Measurements from ENCODE around the gene REPIN1. TPM values are rescaled to one million over a fixed set of nuclear protein-coding genes. Genes with fewer than 3 reads are reported as not detected.

Gene REPIN1
- polyA plus RNA-seq, 2 of the 4 experiments (the other 2 are of a cell fraction), result 48.1 to 101 TPM

DNA sequence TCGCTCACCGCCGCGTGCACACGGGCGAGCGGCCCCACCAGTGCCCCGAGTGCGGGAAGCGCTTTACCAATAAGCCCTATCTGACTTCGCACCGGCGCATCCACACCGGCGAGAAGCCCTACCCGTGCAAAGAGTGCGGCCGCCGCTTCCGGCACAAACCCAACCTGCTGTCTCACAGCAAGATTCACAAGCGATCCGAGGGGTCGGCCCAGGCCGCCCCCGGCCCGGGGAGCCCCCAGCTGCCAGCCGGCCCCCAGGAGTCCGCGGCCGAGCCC, 3.3 kb downstream of the REPIN1 start:
- FAIRE-seq (no peak), DNase-seq (ENCODE audit: low read depth in 1 of 2, low spot score in 1 of 2) (no peak), ATAC-seq (no peak)
- no peaks in the 10 kb centered on the region for H3K9me3 ChIP-seq
- WGBS (ENCODE audit: missing lambda C conversion rate), result 95% methylated on average over 22 of the region's 30 CpGs
- no peak overlapping the region for H3K4me2 ChIP-seq
- POLR2A ChIA-PET, result no interaction called here
- H3K4me3 ChIP-seq, result no peak overlapping the region
- peaks cover 31% of the 10 kb centered on the region for H3K4me1 ChIP-seq
- CTCF ChIA-PET, result no interaction called here
- H3K27ac ChIP-seq, result no peak overlapping the region
- TF ChIP-seq GATA3 (IDR thresholded peaks at IDR 0.05; ENCODE audit: borderline replicate concordance) (no peak), ZC3H11A (IDR thresholded peaks at IDR 0.05) (no peak), EHMT2 (IDR thresholded peaks at IDR 0.05; ENCODE audit: low read depth) (no peak), NPAS2 (CRISPR knock-in tag; IDR thresholded peaks at IDR 0.05; ENCODE audit: borderline replicate concordance) (no peak), RAD21 (conservative IDR thresholded peaks at IDR 0.05 in 1 of 2, IDR thresholded peaks at IDR 0.05 in 1 of 2) (no peak), MYC (IDR thresholded peaks at IDR 0.05; ENCODE audit: borderline replicate concordance, low read length) (no peak), CTCF (IDR thresholded peaks at IDR 0.05) (no peak), PBX3 (IDR thresholded peaks at IDR 0.05) (no peak)
- TF ChIP-seq, protein P1, sequence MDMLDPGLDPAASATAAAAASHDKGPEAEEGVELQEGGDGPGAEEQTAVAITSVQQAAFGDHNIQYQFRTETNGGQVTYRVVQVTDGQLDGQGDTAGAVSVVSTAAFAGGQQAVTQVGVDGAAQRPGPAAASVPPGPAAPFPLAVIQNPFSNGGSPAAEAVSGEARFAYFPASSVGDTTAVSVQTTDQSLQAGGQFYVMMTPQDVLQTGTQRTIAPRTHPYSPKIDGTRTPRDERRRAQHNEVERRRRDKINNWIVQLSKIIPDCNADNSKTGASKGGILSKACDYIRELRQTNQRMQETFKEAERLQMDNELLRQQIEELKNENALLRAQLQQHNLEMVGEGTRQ (IDR thresholded peaks at IDR 0.05), result no peak
- TF ChIP-seq, protein P2, sequence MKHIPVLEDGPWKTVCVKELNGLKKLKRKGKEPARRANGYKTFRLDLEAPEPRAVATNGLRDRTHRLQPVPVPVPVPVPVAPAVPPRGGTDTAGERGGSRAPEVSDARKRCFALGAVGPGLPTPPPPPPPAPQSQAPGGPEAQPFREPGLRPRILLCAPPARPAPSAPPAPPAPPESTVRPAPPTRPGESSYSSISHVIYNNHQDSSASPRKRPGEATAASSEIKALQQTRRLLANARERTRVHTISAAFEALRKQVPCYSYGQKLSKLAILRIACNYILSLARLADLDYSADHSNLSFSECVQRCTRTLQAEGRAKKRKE (CRISPR knock-in tag; IDR thresholded peaks at IDR 0.05; ENCODE audit: low read depth), result no peak

DNA sequence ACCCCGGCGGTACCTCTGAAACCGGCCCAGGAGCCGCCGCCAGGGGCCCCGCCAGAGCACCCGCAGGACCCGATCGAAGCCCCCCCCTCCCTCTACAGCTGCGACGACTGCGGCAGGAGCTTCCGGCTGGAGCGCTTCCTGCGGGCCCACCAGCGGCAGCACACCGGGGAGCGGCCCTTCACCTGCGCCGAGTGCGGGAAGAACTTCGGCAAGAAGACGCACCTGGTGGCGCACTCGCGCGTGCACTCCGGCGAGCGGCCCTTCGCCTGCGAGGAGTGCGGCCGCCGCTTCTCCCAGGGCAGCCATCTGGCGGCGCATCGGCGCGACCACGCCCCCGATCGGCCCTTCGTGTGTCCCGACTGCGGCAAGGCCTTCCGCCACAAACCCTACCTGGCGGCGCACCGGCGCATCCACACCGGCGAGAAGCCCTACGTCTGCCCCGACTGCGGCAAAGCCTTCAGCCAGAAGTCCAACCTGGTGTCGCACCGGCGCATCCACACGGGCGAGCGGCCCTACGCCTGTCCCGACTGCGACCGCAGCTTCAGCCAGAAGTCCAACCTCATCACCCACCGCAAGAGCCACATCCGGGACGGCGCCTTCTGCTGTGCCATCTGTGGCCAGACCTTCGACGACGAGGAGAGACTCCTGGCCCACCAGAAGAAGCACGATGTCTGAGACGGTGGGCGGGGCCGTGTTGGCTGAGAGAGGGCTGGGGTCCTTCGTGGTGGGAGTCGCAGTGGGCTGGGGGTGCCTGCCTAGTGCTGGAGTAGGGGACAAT, 3.8 kb downstream of the REPIN1 start:
- CTCF ChIA-PET, result no interaction called here
- ATAC-seq (no peak), FAIRE-seq (no peak), DNase-seq (ENCODE audit: low read depth in 1 of 2, low spot score in 1 of 2) (no peak)
- POLR2A ChIA-PET, result no interaction called here
- no peak overlapping the region for H3K27ac ChIP-seq
- H3K4me3 ChIP-seq, result no peak overlapping the region
- no peak overlapping the region for H3K4me2 ChIP-seq
- 97% methylated on average over 56 of the region's 79 CpGs for WGBS (ENCODE audit: missing lambda C conversion rate)
- H3K4me1 ChIP-seq, result peaks cover 32% of the 10 kb centered on the region
- H3K9me3 ChIP-seq, result no peaks in the 10 kb centered on the region
- TF ChIP-seq KDM1A (IDR thresholded peaks at IDR 0.05; ENCODE audit: low read depth), result no peak
- TF ChIP-seq CBX8 (IDR thresholded peaks at IDR 0.05), result no peak
- TF ChIP-seq POLR2A (IDR thresholded peaks at IDR 0.05; ENCODE audit: low read length), result no peak
- no peak for TF ChIP-seq ZSCAN20 (CRISPR knock-in tag; IDR thresholded peaks at IDR 0.05)
- TF ChIP-seq, protein P3, sequence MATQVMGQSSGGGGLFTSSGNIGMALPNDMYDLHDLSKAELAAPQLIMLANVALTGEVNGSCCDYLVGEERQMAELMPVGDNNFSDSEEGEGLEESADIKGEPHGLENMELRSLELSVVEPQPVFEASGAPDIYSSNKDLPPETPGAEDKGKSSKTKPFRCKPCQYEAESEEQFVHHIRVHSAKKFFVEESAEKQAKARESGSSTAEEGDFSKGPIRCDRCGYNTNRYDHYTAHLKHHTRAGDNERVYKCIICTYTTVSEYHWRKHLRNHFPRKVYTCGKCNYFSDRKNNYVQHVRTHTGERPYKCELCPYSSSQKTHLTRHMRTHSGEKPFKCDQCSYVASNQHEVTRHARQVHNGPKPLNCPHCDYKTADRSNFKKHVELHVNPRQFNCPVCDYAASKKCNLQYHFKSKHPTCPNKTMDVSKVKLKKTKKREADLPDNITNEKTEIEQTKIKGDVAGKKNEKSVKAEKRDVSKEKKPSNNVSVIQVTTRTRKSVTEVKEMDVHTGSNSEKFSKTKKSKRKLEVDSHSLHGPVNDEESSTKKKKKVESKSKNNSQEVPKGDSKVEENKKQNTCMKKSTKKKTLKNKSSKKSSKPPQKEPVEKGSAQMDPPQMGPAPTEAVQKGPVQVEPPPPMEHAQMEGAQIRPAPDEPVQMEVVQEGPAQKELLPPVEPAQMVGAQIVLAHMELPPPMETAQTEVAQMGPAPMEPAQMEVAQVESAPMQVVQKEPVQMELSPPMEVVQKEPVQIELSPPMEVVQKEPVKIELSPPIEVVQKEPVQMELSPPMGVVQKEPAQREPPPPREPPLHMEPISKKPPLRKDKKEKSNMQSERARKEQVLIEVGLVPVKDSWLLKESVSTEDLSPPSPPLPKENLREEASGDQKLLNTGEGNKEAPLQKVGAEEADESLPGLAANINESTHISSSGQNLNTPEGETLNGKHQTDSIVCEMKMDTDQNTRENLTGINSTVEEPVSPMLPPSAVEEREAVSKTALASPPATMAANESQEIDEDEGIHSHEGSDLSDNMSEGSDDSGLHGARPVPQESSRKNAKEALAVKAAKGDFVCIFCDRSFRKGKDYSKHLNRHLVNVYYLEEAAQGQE (IDR thresholded peaks at IDR 0.05), result no peak
- TF ChIP-seq JUNB (IDR thresholded peaks at IDR 0.05), result no peak
- no peak for TF ChIP-seq PBX3 (IDR thresholded peaks at IDR 0.05)
- no peak for TF ChIP-seq MAZ (IDR thresholded peaks at IDR 0.05; ENCODE audit: borderline replicate concordance, low read depth, low read length)
- no peak for TF ChIP-seq EP300 (IDR thresholded peaks at IDR 0.05)
- no peak for TF ChIP-seq ESRRA (IDR thresholded peaks at IDR 0.05; ENCODE audit: borderline replicate concordance, low read length)
- TF ChIP-seq, protein P2 (CRISPR knock-in tag; IDR thresholded peaks at IDR 0.05; ENCODE audit: low read depth), result no peak
- TF ChIP-seq RNF2 (IDR thresholded peaks at IDR 0.05; ENCODE audit: borderline replicate concordance, low read depth), result no peak
- TF ChIP-seq, protein P1 (IDR thresholded peaks at IDR 0.05), result no peak
- no peak for TF ChIP-seq HOXA7 (CRISPR knock-in tag; IDR thresholded peaks at IDR 0.05)
- no peak for TF ChIP-seq HDAC2 (IDR thresholded peaks at IDR 0.05)
- no peak for TF ChIP-seq RCOR1 (IDR thresholded peaks at IDR 0.05; ENCODE audit: low read depth, low read length)

Measured in A549 (cell line).